ENCODE data around the gene ALKBH4. TPM values are rescaled to one million over a fixed set of nuclear protein-coding genes. Genes with fewer than 3 reads are reported as not detected.

The ALKBH4 gene
- total and polyA plus RNA-seq, 3 experiments from 2014 or later, result 11.3 to 20.1 (median 13.2) TPM

GRCh38 chr7:102471791-102472125, 7.1 kb upstream of the ALKBH4 start:
- Mint-ChIP-seq H3K27me3 (peaks cover 0 to 1% of the 10 kb centered on the region in 2 donors), H3K36me3 (peaks cover 0 to 31% (median 6%) of the 10 kb centered on the region in 3 donors), H3K9me3 (no peaks in the 10 kb centered on the region), H3K4me3 (no peak overlapping the region), H3K27ac (peak overlapping the region in 1 of 8 donors; percentile 88), H3K4me1 (peaks cover 4 to 5% (median 5%) of the 10 kb centered on the region in 3 donors)
- H3K27ac ChIP-seq (ENCODE audit: low read depth, low read length), result no peak overlapping the region
- ChIA-PET POLR2A (no interaction called here), CTCF (no interaction called here)
- H3K4me3 ChIP-seq (ENCODE audit: low read length), result no peak overlapping the region
- H3K27me3 ChIP-seq (ENCODE audit: insufficient read depth, low read length, poor library complexity, severe bottlenecking), result no peaks in the 10 kb centered on the region
- no peaks in the 10 kb centered on the region for H3K4me1 ChIP-seq (ENCODE audit: insufficient read depth, low read length)
- H3K36me3 ChIP-seq (ENCODE audit: insufficient read depth, low read length), result no peaks in the 10 kb centered on the region
- H3K9me3 ChIP-seq (ENCODE audit: low read length), result no peaks in the 10 kb centered on the region
- DNase-seq, result peak in 1 of 5 donors; percentile 36

GRCh38 chr7:102469972-102470825, 5.5 kb upstream of the ALKBH4 start:
- Histone ChIP-seq H3K36me3 (ENCODE audit: insufficient read depth, low read length) (no peaks in the 10 kb centered on the region), H3K27me3 (ENCODE audit: insufficient read depth, low read length, poor library complexity, severe bottlenecking) (no peaks in the 10 kb centered on the region), H3K9me3 (ENCODE audit: low read length) (no peaks in the 10 kb centered on the region), H3K4me1 (ENCODE audit: insufficient read depth, low read length) (peaks cover 9% of the 10 kb centered on the region), H3K27ac (ENCODE audit: low read depth, low read length) (no peak overlapping the region), H3K4me3 (ENCODE audit: low read length) (no peak overlapping the region)
- Mint-ChIP-seq H3K27me3 (peaks cover 0 to 1% of the 10 kb centered on the region in 2 donors), H3K4me1 (peaks cover 17 to 19% (median 18%) of the 10 kb centered on the region in 3 donors), H3K27ac (peak overlapping the region in 1 of 8 donors; percentile 87), H3K9me3 (no peaks in the 10 kb centered on the region), H3K36me3 (peaks cover 0 to 33% (median 6%) of the 10 kb centered on the region in 3 donors), H3K4me3 (peak overlapping the region in 1 of 7 donors; percentile 10)
- ChIA-PET POLR2A (no interaction called here), CTCF (no interaction called here)
- peak in 1 of 5 donors; percentile 48 for DNase-seq

- H3K4me3 ChIP-seq (ENCODE audit: low read length), result no peak overlapping the region
- Mint-ChIP-seq H3K27ac (peak overlapping the region in 1 of 8 donors; percentile 20), H3K27me3 (peaks cover 0 to 1% of the 10 kb centered on the region in 2 donors), H3K9me3 (no peaks in the 10 kb centered on the region), H3K4me3 (no peak overlapping the region), H3K4me1 (peaks cover 17 to 21% (median 21%) of the 10 kb centered on the region in 3 donors), H3K36me3 (peaks cover 0 to 35% (median 6%) of the 10 kb centered on the region in 3 donors)
- no peaks in the 10 kb centered on the region for H3K9me3 ChIP-seq (ENCODE audit: low read length)
- no peaks in the 10 kb centered on the region for H3K27me3 ChIP-seq (ENCODE audit: insufficient read depth, low read length, poor library complexity, severe bottlenecking)
- CTCF ChIA-PET, result no interaction called here
- DNase-seq, result peak in 1 of 5 donors; percentile 46
- H3K27ac ChIP-seq (ENCODE audit: low read depth, low read length), result no peak overlapping the region
- POLR2A ChIA-PET, result no interaction called here
- peaks cover 9% of the 10 kb centered on the region for H3K4me1 ChIP-seq (ENCODE audit: insufficient read depth, low read length)
- no peaks in the 10 kb centered on the region for H3K36me3 ChIP-seq (ENCODE audit: insufficient read depth, low read length)
These were observed 4.8 kb upstream of the ALKBH4 start for GRCh38 chr7:102469351-102469971.

GRCh38 chr7:102468478-102469350, 4.1 kb upstream of the ALKBH4 start:
- no peak overlapping the region for H3K4me3 ChIP-seq (ENCODE audit: low read length)
- H3K9me3 ChIP-seq (ENCODE audit: low read length), result no peaks in the 10 kb centered on the region
- H3K27me3 Mint-ChIP-seq, result peaks cover 0 to 1% of the 10 kb centered on the region in 2 donors
- no peaks in the 10 kb centered on the region for H3K27me3 ChIP-seq (ENCODE audit: insufficient read depth, low read length, poor library complexity, severe bottlenecking)
- H3K36me3 Mint-ChIP-seq, result peaks cover 0 to 37% (median 6%) of the 10 kb centered on the region in 3 donors
- POLR2A ChIA-PET, result no interaction called here
- peak in 1 of 5 donors; percentile 47 for DNase-seq
- CTCF ChIA-PET, result interaction anchor here (1.1 to 3.6 kb wide), 3 partner anchors 16 to 64 kb away, joined by 3 to 19 read pairs (median 4); no protein-coding TSS in a partner anchor
- no peaks in the 10 kb centered on the region for H3K9me3 Mint-ChIP-seq
- peak overlapping the region in 1 of 7 donors; percentile 36 for H3K4me3 Mint-ChIP-seq
- H3K4me1 ChIP-seq (ENCODE audit: insufficient read depth, low read length), result peaks cover 17% of the 10 kb centered on the region
- H3K4me1 Mint-ChIP-seq, result peaks cover 23 to 29% (median 27%) of the 10 kb centered on the region in 3 donors
- no peak overlapping the region for H3K27ac ChIP-seq (ENCODE audit: low read depth, low read length)
- peak overlapping the region in 2 of 8 donors; percentile 20 to 38 for H3K27ac Mint-ChIP-seq
- H3K36me3 ChIP-seq (ENCODE audit: insufficient read depth, low read length), result no peaks in the 10 kb centered on the region

- H3K36me3 ChIP-seq (ENCODE audit: insufficient read depth, low read length), result no peaks in the 10 kb centered on the region
- Mint-ChIP-seq H3K4me1 (peaks cover 26 to 32% (median 31%) of the 10 kb centered on the region in 3 donors), H3K4me3 (no peak overlapping the region), H3K27me3 (no peaks in the 10 kb centered on the region), H3K36me3 (peaks cover 0 to 28% (median 3%) of the 10 kb centered on the region in 3 donors), H3K9me3 (no peaks in the 10 kb centered on the region), H3K27ac (no peak overlapping the region)
- ChIA-PET POLR2A (no interaction called here), CTCF (interaction anchor here (0.9 to 3.6 kb wide), 5 partner anchors 16 to 63 kb away, joined by 3 to 19 read pairs (median 4); no protein-coding TSS in a partner anchor)
- no peak overlapping the region for H3K27ac ChIP-seq (ENCODE audit: low read depth, low read length)
- DNase-seq, result peak in 1 of 5 donors; percentile 46
- H3K27me3 ChIP-seq (ENCODE audit: insufficient read depth, low read length, poor library complexity, severe bottlenecking), result no peaks in the 10 kb centered on the region
- H3K4me1 ChIP-seq (ENCODE audit: insufficient read depth, low read length), result peaks cover 21% of the 10 kb centered on the region
- no peaks in the 10 kb centered on the region for H3K9me3 ChIP-seq (ENCODE audit: low read length)
- no peak overlapping the region for H3K4me3 ChIP-seq (ENCODE audit: low read length)
These were observed 3.2 kb upstream of the ALKBH4 start for GRCh38 chr7:102467581-102468477.

GRCh38 chr7:102466097-102466496, 1.4 kb upstream of the ALKBH4 start:
- Histone ChIP-seq H3K9me3 (ENCODE audit: low read length) (no peaks in the 10 kb centered on the region), H3K4me3 (ENCODE audit: low read length) (peak overlapping the region; percentile 94), H3K27me3 (ENCODE audit: insufficient read depth, low read length, poor library complexity, severe bottlenecking) (no peaks in the 10 kb centered on the region), H3K4me1 (ENCODE audit: insufficient read depth, low read length) (peaks cover 21% of the 10 kb centered on the region), H3K36me3 (ENCODE audit: insufficient read depth, low read length) (no peaks in the 10 kb centered on the region), H3K27ac (ENCODE audit: low read depth, low read length) (no peak overlapping the region)
- no peaks in the 10 kb centered on the region for H3K9me3 Mint-ChIP-seq
- H3K4me1 Mint-ChIP-seq, result peaks cover 29 to 41% (median 37%) of the 10 kb centered on the region in 3 donors
- peak in 1 of 5 donors; percentile 18 for DNase-seq
- H3K27ac Mint-ChIP-seq, result peak overlapping the region in 3 of 8 donors; percentile 23 to 70 (median 47)
- no peaks in the 10 kb centered on the region for H3K27me3 Mint-ChIP-seq
- H3K36me3 Mint-ChIP-seq, result peaks cover 0 to 18% (median 0%) of the 10 kb centered on the region in 3 donors
- ChIA-PET POLR2A (interaction anchor here (1.2 to 1.3 kb wide), 2 partner anchors 40 to 50 kb away, joined by 3 to 4 read pairs; no protein-coding TSS in a partner anchor), CTCF (interaction anchor here (1.3 to 3.6 kb wide), 4 partner anchors 27 to 61 kb away, joined by 3 to 19 read pairs (median 6); no protein-coding TSS in a partner anchor)
- H3K4me3 Mint-ChIP-seq, result peak overlapping the region; percentile 83 to 96 (median 92)
